ENCODE results near the gene TMEM187.

The TMEM187 gene

GRCh38 chrX:154006947-154007346 lies 34.4 kb downstream of the TMEM187 start:
- no peak for DNase-seq

GRCh38 chrX:154008521-154008920 lies 36.0 kb downstream of the TMEM187 start:
- DNase-seq = no peak

- no peak for DNase-seq
Observed at GRCh38 chrX:154010330-154011087, 38.0 kb downstream of the TMEM187 start.

GRCh38 chrX:154011376-154012335 lies 39.1 kb downstream of the TMEM187 start:
- no peak for DNase-seq

GRCh38 chrX:154012336-154012991 lies 39.9 kb downstream of the TMEM187 start:
- no peak for DNase-seq

- DNase-seq = no peak
Observed at GRCh38 chrX:154013001-154013421, 40.5 kb downstream of the TMEM187 start.

- no peak for DNase-seq
Observed at GRCh38 chrX:154013614-154014360, 41.2 kb downstream of the TMEM187 start.

- no peak for DNase-seq
Observed at GRCh38 chrX:154014429-154015380, 42.2 kb downstream of the TMEM187 start.

- no peak for DNase-seq
Observed at GRCh38 chrX:154015581-154016264, 43.2 kb downstream of the TMEM187 start.

GRCh38 chrX:154016366-154017076 lies 44.0 kb downstream of the TMEM187 start:
- DNase-seq = no peak

GRCh38 chrX:154017766-154018517 lies 45.4 kb downstream of the TMEM187 start:
- DNase-seq = no peak

GRCh38 chrX:154018518-154019060 lies 46.0 kb downstream of the TMEM187 start:
- no peak for DNase-seq

- DNase-seq = no peak
Observed at GRCh38 chrX:154019061-154019621, 46.6 kb downstream of the TMEM187 start.

GRCh38 chrX:154019633-154020528 lies 47.3 kb downstream of the TMEM187 start, which contains the start of gene IRAK1:
Gene IRAK1, minus strand, starts transcription at chrX:154019902. Its CDS starts 90 bp downstream, at chrX:154019812.
- no peak for DNase-seq

GRCh38 chrX:154020536-154021115 lies 48.1 kb downstream of the TMEM187 start:
- DNase-seq = no peak

- no peak for DNase-seq
Observed at GRCh38 chrX:154021131-154021611, 48.6 kb downstream of the TMEM187 start.

- DNase-seq = no peak
Observed at GRCh38 chrX:154022108-154022507, 49.6 kb downstream of the TMEM187 start.

All from NCI-H2081 treated with DMSO at 0.1 percent for 48 hours (cell line).